K562 (cell line): Measurements from ENCODE around the gene GRIN1. TPM values are rescaled to one million over a fixed set of nuclear protein-coding genes. Genes with fewer than 3 reads are reported as not detected.

ENCODE experiments used
- AFF4 ChIP-seq: sonication (generic); formaldehyde crosslinking; IDR thresholded peaks from 2 replicates; pipeline ENCODE4 v1.8.0; 2023; ENCODE audit warnings: mild to moderate bottlenecking, missing genetic modification reagents
- CREB3L1 ChIP-seq: fragments of 450-650 bp; IDR thresholded peaks from 2 replicates; pipeline ENCODE4 v1.6.1; 2014; ENCODE audit warnings: low read depth, mild to moderate bottlenecking, moderate library complexity, borderline replicate concordance
- FIP1L1 ChIP-seq: fragments of 200-400 bp; formaldehyde crosslinking; IDR thresholded peaks from 2 replicates; pipeline ENCODE4 v1.6.1; 2018; ENCODE audit warnings: mild to moderate bottlenecking, low read depth, low read length; ENCODE audit not compliant: poor library complexity, severe bottlenecking
- GABPA ChIP-seq: fragments of 200-800 bp; sonication (Bioruptor generic); conservative IDR thresholded peaks from 2 replicates; pipeline ENCODE4 v1.6.1; 2016; ENCODE audit warnings: low read depth, missing genetic modification characterization, missing compliant biosample characterization
- GATAD2B ChIP-seq: fragments of 450-650 bp; IDR thresholded peaks from 2 replicates; pipeline ENCODE4 v1.6.1; 2017; ENCODE audit warnings: mild to moderate bottlenecking, borderline replicate concordance
- KDM4B ChIP-seq, 2 experiments: fragments of 450-650 bp in 1 of 2; sonication (generic) in 1 of 2; IDR thresholded peaks; 2 replicates each; pipeline ENCODE4 v1.6.1; 2016 to 2017; ENCODE audit warnings: borderline replicate concordance in 2 of 2, antibody characterized with exemption in 1 of 2, low read depth in 1 of 2, mild to moderate bottlenecking in 1 of 2
- MCM5 ChIP-seq: fragments of 450-650 bp; IDR thresholded peaks from 2 replicates; pipeline ENCODE4 v1.6.1; 2016; ENCODE audit warnings: low read depth
- NCOA2 ChIP-seq, 2 experiments: fragments of 450-650 bp; IDR thresholded peaks; 2 replicates each; pipeline ENCODE4 v1.6.1; 2018; ENCODE audit warnings: mild to moderate bottlenecking in 2 of 2, moderate library complexity in 1 of 2; ENCODE audit not compliant: partially characterized antibody in 2 of 2
- RBM34 ChIP-seq: fragments of 200-400 bp; formaldehyde crosslinking; IDR thresholded peaks from 2 replicates; pipeline ENCODE4 v1.6.1; 2018; ENCODE audit warnings: low read length, borderline replicate concordance; ENCODE audit not compliant: insufficient read depth
- SIN3B ChIP-seq: fragments of 450-650 bp; IDR thresholded peaks from 2 replicates; pipeline ENCODE4 v1.6.1; 2017; ENCODE audit warnings: low read depth, mild to moderate bottlenecking, moderate library complexity
- XRCC4 ChIP-seq: IDR thresholded peaks from one replicate; pipeline ENCODE4 v1.6.1; 2011; ENCODE audit not compliant: insufficient read depth, insufficient read length; ENCODE audit errors: extremely low read depth
- ZNF263 ChIP-seq: sonication (generic); formaldehyde crosslinking; IDR thresholded peaks from 2 replicates; pipeline ENCODE4 v1.8.0; 2022; ENCODE audit warnings: mild to moderate bottlenecking, missing genetic modification reagents, borderline replicate concordance
- ZNF395 ChIP-seq: fragments of 200-800 bp; sonication (Bioruptor generic); IDR thresholded peaks from 2 replicates; pipeline ENCODE4 v1.6.1; 2017; ENCODE audit warnings: missing genetic modification characterization, missing compliant biosample characterization
- ZNF449 ChIP-seq: fragments of 250-450 bp; sonication (Bioruptor Pico); IDR thresholded peaks from 2 replicates; pipeline ENCODE4 v1.8.0; 2022; ENCODE audit warnings: moderate library complexity, mild to moderate bottlenecking, inconsistent platforms
- ZNF76 ChIP-seq: fragments of 250-450 bp; sonication (Bioruptor Pico); IDR thresholded peaks from 2 replicates; pipeline ENCODE4 v1.4.0; 2020; ENCODE audit warnings: mild to moderate bottlenecking, moderate library complexity, borderline replicate concordance
- polyA plus RNA-seq, 8 experiments: library from polyadenylated mRNA; depleted of rRNA in 4 of 8; stranded (reverse) in 5 of 8; unstranded in 3 of 8; fragments of >200 nt; fragmentation: Nextera tagmentation in 2 of 8; fragmentation: Illumina TruSeq in 1 of 8; extraction: Ambion mirVana in 2 of 8; extraction: Trizol in 1 of 8; gene quantifications; 2 replicates each; pipeline versions ENCODE4 v1.2.1 to v1.2.3, GENCODE V29; 2011 to 2014; ENCODE audit warnings: inconsistent platforms in 1 of 8, missing spikeins in 1 of 8
- total RNA-seq, 7 experiments: library from RNA; depleted of rRNA in 6 of 7; stranded (reverse); fragments of >200 nt in 6 of 7; fragmentation: Illumina TruSeq in 2 of 7; extraction: Trizol in 2 of 7; gene quantifications; 2 replicates each; pipeline versions ENCODE4 v1.2.1 to v1.2.3, GENCODE V29; 2011 to 2021; ENCODE audit warnings: low replicate concordance in 1 of 7

The GRIN1 gene
- total and polyA plus RNA-seq, 9 of the 15 experiments (the other 6 are each of a cell fraction or from before 2014, with no cell fraction given), result 0.03 to 0.35 (median 0.16) TPM; not detected in 6

GRCh38 chr9:137205126-137206069, 66.4 kb downstream of the GRIN1 start, which contains the start of the genes NDOR1 and TMEM203 (continued):
- no peak for TF ChIP-seq NCOA2 (IDR thresholded peaks at IDR 0.05; ENCODE audit: partially characterized antibody in 2 of 2)
- TF ChIP-seq GATAD2B, result peak; percentile 74
- no peak for TF ChIP-seq XRCC4
- TF ChIP-seq RBM34, result no peak
- peak; percentile 100 for TF ChIP-seq SIN3B
- peak; percentile 80; the same call in 1 of the 2 replicates for TF ChIP-seq ZNF395
- peak; percentile 71 for TF ChIP-seq FIP1L1
- no peak for TF ChIP-seq MCM5
- peak; percentile 99 for TF ChIP-seq GABPA (tag)
- TF ChIP-seq ZNF449 (CRISPR knock-in tag), result no peak
- no peak; the same call in 1 of the 2 replicates for TF ChIP-seq AFF4 (CRISPR knock-in tag)
- TF ChIP-seq ZNF76, result 0 out of 2 replicates have a peak, but pooled peaks have one; percentile 62
- TF ChIP-seq KDM4B (IDR thresholded peaks at IDR 0.05; ENCODE audit: borderline replicate concordance in 2 of 2, low read depth in 1 of 2), result peak in 1 of 2 experiments; percentile 90; a peak in 2 of 4 replicates
- TF ChIP-seq ZNF263 (CRISPR knock-in tag), result no peak
- TF ChIP-seq CREB3L1, result peak; percentile 59; the same call in 1 of the 2 replicates
